Muscle of arm (tissue), 12 donors: ENCODE data around the gene ELMO1. TPM values are rescaled to one million over a fixed set of nuclear protein-coding genes. Genes with fewer than 3 reads are reported as not detected.

Source experiments
- DNase-seq: peaks from one replicate; pipeline ENCODE4 v3.0.0-alpha.2; 2013
- polyA plus RNA-seq, 12 donors: library from polyadenylated mRNA; unstranded; fragments of 120-200 nt; gene quantifications; one replicate each; pipeline ENCODE4 v1.2.1, GENCODE V29; 2013; ENCODE audit not compliant: insufficient read length in 12 of 12

ELMO1 gene
- polyA plus RNA-seq, 12 donors: 20.7 to 36.5 (median 29.4) TPM; not detected in 1

GRCh38 chr7:37372750-37373149 lies 75.9 kb downstream of the ELMO1 start:
- DNase-seq: no peak

GRCh38 chr7:37371755-37372154 lies 76.9 kb downstream of the ELMO1 start:
- DNase-seq: no peak

DNA sequence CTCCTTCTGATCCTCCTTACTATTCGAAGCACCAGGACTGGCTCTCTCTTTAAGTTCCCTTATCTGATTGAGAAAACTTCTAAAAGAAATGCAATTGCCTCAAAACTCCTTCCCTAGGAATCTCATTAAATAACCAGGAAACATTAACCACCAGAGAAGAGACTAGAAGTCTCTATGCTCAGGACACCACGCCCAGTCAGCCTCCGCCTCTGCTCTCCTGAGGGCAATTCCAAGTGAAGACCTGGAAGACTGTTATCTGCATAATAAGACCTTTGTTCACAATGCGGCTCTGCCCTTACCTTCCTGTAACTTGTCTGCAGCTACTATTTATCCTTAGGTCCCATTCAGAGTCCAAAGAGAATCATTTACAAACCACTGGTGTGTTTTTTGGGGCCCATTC lies 78.8 kb downstream of the ELMO1 start:
- DNase-seq: no peak

DNA sequence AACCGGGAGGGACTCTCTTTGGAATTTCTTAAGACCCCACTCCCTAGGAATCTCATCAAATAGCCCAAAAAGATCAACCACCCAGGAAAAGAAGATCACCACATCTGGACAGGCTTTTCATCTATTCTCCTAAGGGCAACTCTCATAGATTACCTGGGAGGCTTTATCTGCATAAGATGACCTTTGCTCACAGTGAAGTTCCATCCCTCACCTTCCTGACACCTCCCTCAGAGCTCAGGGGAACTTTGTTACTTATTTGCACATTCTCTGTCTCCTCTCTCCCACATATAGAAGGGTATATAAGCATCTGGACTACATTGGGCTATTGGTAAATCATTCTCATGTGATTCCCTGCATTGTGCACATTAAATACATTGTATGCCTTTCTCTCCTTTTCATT lies 80.1 kb downstream of the ELMO1 start:
- no peak for DNase-seq

- no peak for DNase-seq
These were observed 81.7 kb downstream of the ELMO1 start for GRCh38 chr7:37367010-37367409.

DNA sequence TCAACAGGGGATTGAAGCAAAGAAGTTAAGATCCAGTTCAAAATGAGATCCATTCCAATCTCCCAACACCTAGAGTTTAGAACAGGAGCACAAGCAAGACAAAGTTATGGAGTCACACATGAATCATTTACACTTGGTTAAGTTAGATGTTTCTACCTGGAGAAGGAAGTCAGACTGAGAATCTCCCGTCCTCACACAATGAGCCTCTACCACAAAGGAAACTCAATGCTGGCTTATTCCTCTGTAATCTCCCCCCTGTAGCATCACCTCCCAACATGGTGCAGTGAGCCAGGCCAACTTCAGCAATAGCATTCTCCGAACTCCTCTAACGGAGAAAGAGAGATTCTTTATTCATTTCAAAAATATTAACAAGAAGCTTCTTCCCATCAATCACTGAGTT lies 82.2 kb downstream of the ELMO1 start:
- DNase-seq: no peak

DNA sequence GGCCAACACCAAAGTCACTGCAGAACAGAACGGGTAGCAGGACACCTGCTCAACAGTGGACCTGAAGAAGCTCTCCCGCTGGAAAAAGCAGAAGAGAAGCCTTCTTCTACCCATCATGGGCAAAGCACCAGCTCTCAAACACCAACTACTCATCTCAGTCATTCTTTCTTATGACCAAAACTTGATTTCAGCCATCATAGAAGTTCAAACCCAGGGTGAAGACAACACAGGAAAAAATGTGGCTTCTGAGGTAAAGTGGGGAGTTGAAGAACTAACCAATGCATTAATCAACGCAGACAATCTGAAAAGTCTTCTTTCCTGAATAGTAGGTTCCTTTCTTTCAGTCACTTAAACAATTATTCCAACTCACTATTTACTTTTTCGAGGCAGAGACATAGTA lies 83.3 kb downstream of the ELMO1 start:
- no peak for DNase-seq

- no peak for DNase-seq
These were observed 83.8 kb downstream of the ELMO1 start for GRCh38 chr7:37364856-37365255.

GRCh38 chr7:37363536-37364491 lies 84.8 kb downstream of the ELMO1 start:
- no peak for DNase-seq

DNA sequence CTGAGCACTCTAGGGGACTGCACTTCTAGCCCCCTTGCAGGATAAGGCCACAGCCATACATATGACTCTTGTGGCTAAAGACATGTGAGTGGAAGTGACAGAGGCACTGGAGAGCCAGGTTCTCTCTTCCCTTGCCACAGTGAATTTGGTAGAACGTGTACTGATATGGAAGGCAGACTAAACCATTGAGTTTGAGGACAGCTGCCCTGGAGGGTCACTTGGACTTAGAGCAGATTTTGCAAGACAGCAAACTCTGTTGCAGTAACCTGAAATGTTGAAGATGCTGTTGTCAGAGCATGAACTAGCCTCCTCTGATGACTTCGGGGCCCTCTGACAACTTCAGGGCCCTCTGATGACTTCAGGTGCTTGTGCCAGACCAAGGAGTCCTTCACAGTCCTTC lies 85.9 kb downstream of the ELMO1 start:
- DNase-seq: no peak

- no peak for DNase-seq
These were observed 88.2 kb downstream of the ELMO1 start for GRCh38 chr7:37360484-37360883.

DNA sequence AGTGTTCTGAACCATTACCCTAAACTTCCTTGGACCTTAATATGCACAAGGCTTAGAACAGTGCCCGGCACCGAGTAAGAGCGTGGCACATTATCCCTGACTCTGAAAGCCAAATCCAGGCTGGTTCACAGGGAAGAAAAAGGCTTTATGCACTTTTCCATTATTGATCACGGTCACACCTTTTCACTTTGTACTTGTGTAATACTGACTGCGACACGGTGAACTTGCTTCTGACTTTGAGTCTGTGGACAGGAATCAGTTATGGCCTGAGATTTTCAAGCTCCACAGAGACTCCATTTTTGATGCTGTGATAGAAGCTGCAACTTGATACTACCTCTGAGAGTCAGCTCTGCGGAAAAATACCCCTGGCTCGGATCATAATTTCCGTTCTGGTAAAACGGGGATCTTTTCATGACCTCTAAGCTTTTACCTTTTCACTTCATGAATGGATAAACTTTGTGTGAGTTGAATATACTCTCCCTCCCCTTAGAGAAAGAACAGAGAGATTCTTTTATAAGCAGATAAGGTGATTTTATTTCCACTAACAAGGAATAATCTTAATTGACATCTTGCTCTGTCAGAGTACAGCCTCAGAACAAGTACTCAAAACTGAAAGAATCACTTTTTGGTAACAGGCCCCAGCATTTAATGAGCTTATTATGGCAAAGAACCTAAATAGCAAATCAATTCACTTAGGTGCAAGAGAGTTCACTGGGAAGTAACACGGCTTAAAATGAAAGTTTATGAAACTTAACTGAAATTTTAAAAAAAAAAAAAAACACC lies 88.8 kb downstream of the ELMO1 start:
- DNase-seq: no peak

- no peak for DNase-seq
These were observed 89.5 kb downstream of the ELMO1 start for GRCh38 chr7:37359180-37359579.

DNA sequence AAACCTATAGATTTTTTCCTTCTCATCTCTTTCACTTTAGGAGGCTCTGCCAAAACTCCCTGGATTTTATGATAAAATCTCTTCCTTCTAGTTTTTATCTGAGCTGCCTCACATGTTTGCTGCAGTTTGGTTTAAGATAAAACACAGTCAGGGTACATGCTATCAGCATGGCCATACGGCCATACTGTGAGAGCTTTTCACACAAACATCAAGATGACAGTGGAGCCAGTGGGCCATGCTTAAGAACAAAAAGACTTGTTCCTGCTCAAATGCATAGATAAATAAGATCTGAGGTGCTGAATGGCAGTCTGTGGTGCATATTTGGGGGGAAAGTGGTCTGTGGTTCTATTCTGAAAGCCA lies 91.0 kb downstream of the ELMO1 start:
- DNase-seq: no peak

DNA sequence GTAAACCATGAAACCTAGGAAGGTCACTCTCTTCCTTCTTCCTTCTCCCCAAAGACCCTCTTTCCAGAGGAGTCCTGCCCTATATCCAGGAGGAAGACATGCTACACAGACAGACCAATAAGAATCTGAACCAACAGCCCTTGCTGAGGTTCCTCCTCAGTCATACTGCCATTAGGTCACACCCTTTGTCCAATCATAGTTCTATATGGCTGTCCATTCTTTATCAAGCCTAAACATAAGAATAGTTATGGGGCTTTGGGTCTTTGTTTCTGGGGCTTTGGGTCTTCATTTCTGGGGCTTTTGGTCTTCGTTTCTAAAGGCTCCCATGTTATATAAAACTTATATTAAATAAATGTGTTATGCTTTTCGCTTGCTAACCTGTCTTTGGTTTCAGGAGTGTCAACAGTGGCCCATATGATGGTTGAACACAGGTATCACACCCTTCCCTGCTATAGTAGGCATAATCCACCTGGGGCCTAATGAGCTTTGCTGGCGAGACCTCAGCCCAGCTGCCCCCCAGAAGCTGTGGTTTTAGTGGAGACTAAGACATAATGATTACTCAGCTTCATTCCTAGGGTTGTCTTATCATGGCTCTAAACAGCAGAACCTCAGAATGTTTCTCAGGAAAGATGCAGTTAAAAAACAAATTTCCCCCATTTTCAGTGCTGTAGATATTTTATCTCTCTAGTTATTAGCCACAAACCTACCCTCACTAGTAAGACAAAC lies 91.6 kb downstream of the ELMO1 start:
- DNase-seq: no peak

DNA sequence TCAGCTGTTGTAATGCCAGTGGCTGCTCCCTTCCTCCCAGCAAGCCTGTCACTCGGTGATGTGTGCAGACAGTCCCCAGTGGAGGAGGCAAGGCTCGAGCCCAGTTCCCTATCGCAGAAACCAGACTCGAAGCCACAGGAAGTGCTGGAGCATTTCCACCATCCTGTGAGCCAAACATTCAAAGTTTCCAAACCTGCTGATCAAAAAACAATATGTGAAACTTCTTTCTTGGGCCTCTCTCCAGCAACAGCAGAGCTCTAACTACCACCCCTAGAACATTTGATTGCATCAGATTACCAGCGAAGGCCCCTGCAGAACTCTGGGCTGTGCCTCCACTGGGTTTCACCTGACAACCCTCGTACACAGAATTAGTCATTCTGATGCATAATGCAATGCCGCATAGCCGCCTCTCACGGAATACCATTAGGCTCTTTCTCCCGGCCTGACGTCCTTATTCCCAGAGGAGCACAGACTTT lies 94.0 kb downstream of the ELMO1 start:
- DNase-seq: peak; percentile 90

DNA sequence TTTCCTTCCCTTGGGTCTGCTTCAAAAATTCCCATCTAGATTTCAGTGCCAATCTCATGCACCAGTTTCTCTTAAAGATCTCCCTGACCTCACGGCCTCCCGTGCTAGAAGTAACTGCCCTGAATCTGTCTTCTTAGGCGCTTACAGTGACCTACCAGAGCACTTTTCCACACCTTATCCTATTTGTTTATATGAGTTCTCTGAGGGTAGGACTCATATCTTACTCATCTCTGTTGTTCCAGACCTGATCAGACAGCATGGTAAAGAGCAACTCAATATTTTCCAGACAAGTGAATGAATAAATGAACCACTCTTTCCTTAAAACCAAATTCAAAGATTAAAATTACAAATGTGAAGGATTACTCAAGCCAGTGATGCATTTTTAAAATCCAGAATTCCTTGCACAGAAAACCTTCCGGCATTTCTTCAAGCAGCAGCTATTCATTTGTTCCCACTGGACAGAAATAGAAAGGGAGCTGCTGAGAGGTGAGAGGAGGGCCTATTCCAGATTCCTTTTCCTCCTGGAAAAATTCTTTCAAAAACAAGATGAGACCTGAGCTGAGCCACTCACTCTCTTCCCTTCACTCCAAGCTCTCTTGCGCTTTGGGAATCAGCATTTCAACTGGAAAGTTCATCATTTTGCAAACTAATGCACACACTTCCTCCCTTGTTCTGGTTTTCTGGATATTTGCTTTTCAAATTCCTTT lies 94.6 kb downstream of the ELMO1 start:
- DNase-seq: no peak

DNA sequence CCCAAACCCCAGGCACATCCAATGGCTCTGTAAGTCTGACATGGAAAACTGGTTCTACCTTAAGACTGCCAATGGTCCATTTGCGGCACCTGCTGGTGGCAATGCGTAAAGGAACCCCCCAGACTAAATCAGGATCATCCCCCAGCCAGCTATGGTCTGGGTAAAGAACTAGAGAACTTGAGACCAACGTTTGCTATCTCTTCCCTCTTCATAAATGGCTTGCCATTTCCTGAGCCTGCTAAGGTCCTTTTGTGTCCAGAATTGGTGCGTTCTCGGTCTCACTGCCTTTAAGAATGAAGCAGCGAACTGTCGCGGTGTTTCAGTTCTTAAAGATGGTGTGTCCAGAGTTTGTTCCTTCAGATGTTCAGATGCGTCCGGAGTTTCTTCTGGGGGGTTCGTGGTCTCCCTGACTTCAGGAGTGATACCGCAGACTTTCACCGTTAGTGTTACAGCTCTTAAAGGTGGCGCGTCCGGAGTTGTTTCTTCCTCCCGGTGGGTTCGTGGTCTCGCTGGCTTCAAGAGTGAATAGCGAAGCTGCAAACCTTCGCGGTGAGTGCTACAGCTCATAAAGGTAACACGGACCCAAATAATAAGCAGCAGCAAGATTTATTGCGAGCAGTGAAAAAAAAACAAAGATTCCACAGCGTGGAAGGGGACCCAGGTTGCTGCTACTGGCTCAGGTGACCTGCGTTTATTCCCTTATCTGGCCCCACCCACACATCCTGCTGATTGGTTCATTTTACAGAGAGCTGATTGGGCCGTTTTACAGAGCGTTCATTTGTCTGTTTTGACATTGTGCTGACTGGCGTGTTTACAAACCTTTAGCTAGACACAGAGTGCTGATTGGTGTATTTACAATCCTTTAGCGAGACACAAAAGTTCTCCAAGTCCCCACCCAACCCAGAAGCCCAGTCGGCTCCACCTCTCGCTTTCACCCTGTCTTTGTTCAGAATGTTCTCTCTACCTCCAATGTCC lies 95.4 kb downstream of the ELMO1 start:
- no peak for DNase-seq

- peak; percentile 90 for DNase-seq
These were observed 96.3 kb downstream of the ELMO1 start for GRCh38 chr7:37352251-37352880.

- DNase-seq: no peak
These were observed 96.9 kb downstream of the ELMO1 start for GRCh38 chr7:37351716-37352115.
